AG10803 (cell line): Measurements from ENCODE around the gene MYRF.

ENCODE experiments used
- DNase-seq: peaks from one replicate; pipeline ENCODE4 v3.0.0; 2010; ENCODE audit warnings: low read depth
- H3K4me3 ChIP-seq: 2 replicates; pipeline ENCODE4 v1.5.1; 2011; ENCODE audit warnings: mild to moderate bottlenecking, low read length, control low read depth
- CTCF ChIP-seq: conservative IDR thresholded peaks from 2 replicates; pipeline ENCODE4 v1.5.1; 2011; ENCODE audit warnings: mild to moderate bottlenecking, low read length, control low read depth, inconsistent platforms

The MYRF gene

GRCh38 chr11:61709572-61709971 is 42.9 kb upstream of the MYRF start:
- DNase-seq: no peak
- TF ChIP-seq CTCF: no peak
- no peak overlapping the region for H3K4me3 ChIP-seq

- no peak for TF ChIP-seq CTCF
- H3K4me3 ChIP-seq: no peak overlapping the region
Observed at GRCh38 chr11:61710019-61710418, 42.4 kb upstream of the MYRF start.

GRCh38 chr11:61711037-61711436 is 41.4 kb upstream of the MYRF start:
- H3K4me3 ChIP-seq: no peak overlapping the region
- TF ChIP-seq CTCF: no peak
- DNase-seq: no peak

More at GRCh38 chr11:61710019-61710418, 42.4 kb upstream of the MYRF start:
- DNase-seq: no peak

GRCh38 chr11:61711498-61711897 is 40.9 kb upstream of the MYRF start:
- H3K4me3 ChIP-seq: no peak overlapping the region
- TF ChIP-seq CTCF: no peak
- no peak for DNase-seq

GRCh38 chr11:61712314-61712713 is 40.1 kb upstream of the MYRF start:
- no peak for DNase-seq

GRCh38 chr11:61712846-61713245 is 39.6 kb upstream of the MYRF start:
- no peak overlapping the region for H3K4me3 ChIP-seq
- DNase-seq: no peak
- TF ChIP-seq CTCF: no peak

More at GRCh38 chr11:61712314-61712713, 40.1 kb upstream of the MYRF start:
- no peak for TF ChIP-seq CTCF
- H3K4me3 ChIP-seq: no peak overlapping the region

- H3K4me3 ChIP-seq: no peak overlapping the region
- no peak for DNase-seq
- TF ChIP-seq CTCF: no peak
Observed at GRCh38 chr11:61713464-61713863, 39.0 kb upstream of the MYRF start.
